ENCODE results near the gene CPA5. TPM values are rescaled to one million over a fixed set of nuclear protein-coding genes. Genes with fewer than 3 reads are reported as not detected.

The CPA5 gene
- total RNA-seq, 1 donor from 2014 or later, result not detected

DNA sequence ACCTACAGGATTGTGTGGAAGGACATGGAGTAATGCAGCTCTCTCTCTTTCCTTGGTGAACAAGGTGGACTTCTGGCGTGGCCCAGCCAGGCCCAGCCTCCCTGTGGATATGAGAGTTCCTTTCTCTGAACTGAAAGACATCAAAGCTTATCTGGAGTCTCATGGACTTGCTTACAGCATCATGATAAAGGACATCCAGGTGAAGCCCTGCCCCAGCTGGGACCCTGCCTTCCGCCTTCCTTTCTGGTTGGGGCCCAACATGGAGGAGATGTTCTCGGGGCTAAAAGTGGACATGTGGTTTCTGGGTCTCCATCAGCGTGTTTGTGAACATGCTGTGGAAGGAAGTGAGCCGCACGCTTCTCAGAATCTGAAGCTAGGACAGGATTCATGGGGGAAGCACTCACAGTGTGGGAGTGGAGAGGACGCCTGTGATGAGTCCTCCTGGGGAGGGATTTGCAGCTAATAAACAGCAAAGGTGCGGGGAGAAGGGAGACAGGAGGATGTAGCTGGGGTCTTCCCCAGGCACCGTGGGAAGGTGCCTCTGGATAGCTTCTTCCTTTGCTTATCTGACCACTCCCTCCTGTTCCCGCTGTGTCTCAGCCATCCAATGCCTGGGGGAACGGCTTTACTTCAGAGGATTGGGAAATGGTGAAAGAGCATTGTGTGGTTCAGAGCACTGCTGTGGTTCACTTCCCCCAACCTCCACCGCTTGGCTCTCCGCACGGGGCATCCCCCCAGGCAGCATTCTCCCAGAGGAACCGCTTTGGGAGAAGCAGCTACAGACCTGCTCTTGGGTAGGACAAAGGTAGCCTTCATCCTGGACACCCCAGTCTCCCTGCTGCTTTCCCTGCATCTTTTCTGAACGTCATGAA lies 5.5 kb downstream of the CPA5 start:
- no peak overlapping the region for H3K4me3 ChIP-seq
- H3K4me1 ChIP-seq, result peaks cover 44% of the 10 kb centered on the region
- Mint-ChIP-seq H3K4me1 (peaks cover 88% of the 10 kb centered on the region), H3K27ac (peak overlapping the region; percentile 100), H3K9me3 (peaks cover 2% of the 10 kb centered on the region), H3K4me3 (peak overlapping the region; percentile 80), H3K36me3 (peaks cover 1% of the 10 kb centered on the region), H3K27me3 (ENCODE audit: insufficient read depth, low read depth) (peaks cover 8% of the 10 kb centered on the region)
- peaks cover 38% of the 10 kb centered on the region for H3F3A ChIP-seq (ENCODE audit: low read depth)
- no peaks in the 10 kb centered on the region for H3K36me3 ChIP-seq
- peak overlapping the region; percentile 55 for H3K4me2 ChIP-seq
- DNase-seq (ENCODE audit: low spot score), result peak; percentile 47
- no peak for TF ChIP-seq EZH2phosphoT487 (IDR thresholded peaks at IDR 0.05)
- no peak for TF ChIP-seq EZH2 (IDR thresholded peaks at IDR 0.05)
- no peak for TF ChIP-seq CTCF (IDR thresholded peaks at IDR 0.05)
- no peaks in the 10 kb centered on the region for H3K79me2 ChIP-seq (ENCODE audit: low read depth)
- H3K9me3 ChIP-seq (ENCODE audit: low read depth), result no peaks in the 10 kb centered on the region
- no peaks in the 10 kb centered on the region for H4K20me1 ChIP-seq (ENCODE audit: low read depth)
- peak overlapping the region; percentile 60 for H2AFZ ChIP-seq (replicated peaks)
- no peaks in the 10 kb centered on the region for H3K27me3 ChIP-seq
- no peak overlapping the region for H3K9ac ChIP-seq
- H3K27ac ChIP-seq, result no peak overlapping the region

DNA sequence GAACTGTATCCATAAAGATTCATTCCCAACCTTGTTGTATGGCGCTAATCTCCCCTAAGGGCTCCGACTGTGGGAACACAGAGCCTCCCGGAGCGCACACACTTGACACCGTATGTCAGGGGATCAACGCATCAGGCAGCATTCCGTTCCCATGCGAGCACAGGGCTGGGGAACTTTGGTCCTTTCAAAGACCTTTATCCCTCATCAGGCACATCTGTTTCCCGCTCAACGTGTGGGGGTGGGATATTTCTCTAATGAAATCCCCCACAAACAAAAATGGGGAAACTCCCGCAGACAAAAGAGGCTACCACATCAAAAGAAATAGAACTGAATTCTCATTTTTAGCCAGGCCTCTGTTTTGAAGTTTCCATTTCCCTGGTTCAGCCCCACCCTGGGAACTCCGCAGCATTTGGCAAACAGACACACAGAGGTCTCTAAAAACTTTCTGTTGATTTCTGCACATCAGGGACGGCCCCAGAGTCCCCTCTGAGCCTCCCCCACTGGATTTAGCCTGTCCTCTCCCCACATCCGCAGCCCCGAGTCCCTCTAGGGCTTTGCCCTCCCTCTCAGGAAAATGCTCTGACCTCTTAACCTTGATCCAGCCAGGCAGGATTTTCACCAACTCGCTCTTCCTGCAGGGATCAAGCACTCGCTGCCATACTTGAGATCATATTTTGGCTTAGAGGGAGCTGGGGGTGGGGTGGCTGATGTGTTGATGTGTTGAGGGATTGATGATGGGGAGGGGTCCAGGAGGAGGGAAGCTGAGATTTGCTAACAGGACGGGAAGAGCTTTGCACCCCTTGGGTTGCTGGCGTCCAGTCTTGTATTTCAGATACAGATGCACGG lies 6.6 kb downstream of the CPA5 start:
- Histone ChIP-seq H2AFZ (replicated peaks) (peak overlapping the region; percentile 6), H3K4me2 (peak overlapping the region; percentile 55), H3K79me2 (ENCODE audit: low read depth) (no peaks in the 10 kb centered on the region), H3K27ac (no peak overlapping the region), H3K4me1 (peaks cover 39% of the 10 kb centered on the region), H3K27me3 (no peaks in the 10 kb centered on the region), H3K36me3 (no peaks in the 10 kb centered on the region), H3K9ac (no peak overlapping the region), H3K9me3 (ENCODE audit: low read depth) (no peaks in the 10 kb centered on the region), H3F3A (ENCODE audit: low read depth) (peaks cover 27% of the 10 kb centered on the region), H3K4me3 (no peak overlapping the region), H4K20me1 (ENCODE audit: low read depth) (no peaks in the 10 kb centered on the region)
- Mint-ChIP-seq H3K4me3 (peak overlapping the region; percentile 80), H3K36me3 (peaks cover 1% of the 10 kb centered on the region), H3K9me3 (peaks cover 2% of the 10 kb centered on the region), H3K27ac (peak overlapping the region; percentile 100), H3K27me3 (ENCODE audit: insufficient read depth, low read depth) (peaks cover 6% of the 10 kb centered on the region), H3K4me1 (peaks cover 84% of the 10 kb centered on the region)
- peak; percentile 64 for DNase-seq (ENCODE audit: low spot score)
- no peak for TF ChIP-seq EZH2phosphoT487 (IDR thresholded peaks at IDR 0.05)
- TF ChIP-seq EZH2 (IDR thresholded peaks at IDR 0.05), result no peak
- no peak for TF ChIP-seq CTCF (IDR thresholded peaks at IDR 0.05)

- peak overlapping the region; percentile 80 for H3K4me3 Mint-ChIP-seq
- Histone ChIP-seq H4K20me1 (ENCODE audit: low read depth) (no peaks in the 10 kb centered on the region), H3K36me3 (no peaks in the 10 kb centered on the region), H2AFZ (replicated peaks) (peak overlapping the region; percentile 6), H3K27me3 (no peaks in the 10 kb centered on the region), H3K4me3 (no peak overlapping the region), H3K4me1 (peaks cover 43% of the 10 kb centered on the region), H3K27ac (no peak overlapping the region), H3F3A (ENCODE audit: low read depth) (peaks cover 31% of the 10 kb centered on the region), H3K9me3 (ENCODE audit: low read depth) (no peaks in the 10 kb centered on the region), H3K4me2 (peak overlapping the region; percentile 55), H3K9ac (no peak overlapping the region), H3K79me2 (ENCODE audit: low read depth) (no peaks in the 10 kb centered on the region)
- H3K27ac Mint-ChIP-seq, result peak overlapping the region; percentile 100
- DNase-seq (ENCODE audit: low spot score), result peak; percentile 15
- H3K4me1 Mint-ChIP-seq, result peaks cover 86% of the 10 kb centered on the region
- H3K36me3 Mint-ChIP-seq, result peaks cover 1% of the 10 kb centered on the region
- peaks cover 2% of the 10 kb centered on the region for H3K9me3 Mint-ChIP-seq
- no peak for TF ChIP-seq EZH2 (IDR thresholded peaks at IDR 0.05)
- no peak for TF ChIP-seq CTCF (IDR thresholded peaks at IDR 0.05)
- no peak for TF ChIP-seq EZH2phosphoT487 (IDR thresholded peaks at IDR 0.05)
- peaks cover 4% of the 10 kb centered on the region for H3K27me3 Mint-ChIP-seq (ENCODE audit: insufficient read depth, low read depth)
Observed at GRCh38 chr7:130351791-130352090, 7.1 kb downstream of the CPA5 start.
